NCI-H146 treated with DMSO at 0.1 percent for 48 hours (cell line): Measurements from ENCODE around the gene PTH.

Source experiments
- DNase-seq: peaks from one replicate; lab custom pipeline; 2025; ENCODE audit not compliant: unreplicated experiment; lab: John Stamatoyannopoulos, UW

Gene PTH

GRCh38 chr11:13450832-13451397 is 44.9 kb downstream of the PTH start:
- DNase-seq = no peak

DNA sequence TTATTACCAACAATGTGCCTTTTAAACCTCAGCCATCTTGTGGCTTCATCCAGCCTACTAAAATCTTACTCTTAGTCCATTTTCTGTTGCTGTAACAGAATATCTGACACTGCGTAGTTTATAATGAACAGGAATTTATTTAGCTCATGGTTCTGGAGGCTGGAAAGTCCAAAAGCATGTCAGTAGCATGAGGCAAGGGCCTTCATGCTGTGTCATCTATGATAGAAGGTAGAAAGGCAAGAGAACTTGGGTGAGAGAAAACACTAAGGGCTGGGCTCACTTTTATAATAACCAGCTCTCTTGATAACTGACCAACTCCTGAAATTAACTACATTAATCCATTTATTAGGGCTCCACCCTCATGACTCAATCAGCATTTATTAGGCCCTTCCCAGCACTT is 46.3 kb downstream of the PTH start:
- no peak for DNase-seq

DNA sequence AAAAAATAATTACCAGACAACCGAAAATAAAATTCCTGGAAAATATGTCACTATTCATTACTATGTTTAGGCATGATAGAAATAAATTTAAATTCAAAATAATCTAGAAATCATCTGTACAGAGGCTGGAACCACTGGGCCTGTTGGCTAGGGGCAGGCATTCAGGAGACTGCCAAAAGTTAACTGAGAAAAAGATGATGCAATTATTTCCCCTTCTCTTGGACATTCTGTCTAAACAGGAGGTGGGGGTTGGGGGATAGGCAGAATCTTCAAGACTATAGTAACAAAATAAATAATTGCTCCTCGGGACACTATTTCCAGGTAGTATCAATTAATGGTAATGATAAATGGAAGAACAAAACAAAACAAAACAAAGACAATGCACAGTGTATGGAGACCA is 46.9 kb downstream of the PTH start:
- no peak for DNase-seq

GRCh38 chr11:13446444-13446843 is 49.4 kb downstream of the PTH start:
- DNase-seq = no peak

GRCh38 chr11:13445588-13445987 is 50.2 kb downstream of the PTH start:
- DNase-seq = no peak
